NCI-H187 (cell line): ENCODE data around the gene KCTD19.
"Not testable (repeated sequence)": the region's sequence is repeated elsewhere in the genome, so short reads cannot be mapped to it uniquely, and the experiment has no call there.

ENCODE experiments used
- DNase-seq, 2 experiments: peaks; one replicate each; lab custom pipeline; 2025; lab: John Stamatoyannopoulos, UW

KCTD19 gene

DNA sequence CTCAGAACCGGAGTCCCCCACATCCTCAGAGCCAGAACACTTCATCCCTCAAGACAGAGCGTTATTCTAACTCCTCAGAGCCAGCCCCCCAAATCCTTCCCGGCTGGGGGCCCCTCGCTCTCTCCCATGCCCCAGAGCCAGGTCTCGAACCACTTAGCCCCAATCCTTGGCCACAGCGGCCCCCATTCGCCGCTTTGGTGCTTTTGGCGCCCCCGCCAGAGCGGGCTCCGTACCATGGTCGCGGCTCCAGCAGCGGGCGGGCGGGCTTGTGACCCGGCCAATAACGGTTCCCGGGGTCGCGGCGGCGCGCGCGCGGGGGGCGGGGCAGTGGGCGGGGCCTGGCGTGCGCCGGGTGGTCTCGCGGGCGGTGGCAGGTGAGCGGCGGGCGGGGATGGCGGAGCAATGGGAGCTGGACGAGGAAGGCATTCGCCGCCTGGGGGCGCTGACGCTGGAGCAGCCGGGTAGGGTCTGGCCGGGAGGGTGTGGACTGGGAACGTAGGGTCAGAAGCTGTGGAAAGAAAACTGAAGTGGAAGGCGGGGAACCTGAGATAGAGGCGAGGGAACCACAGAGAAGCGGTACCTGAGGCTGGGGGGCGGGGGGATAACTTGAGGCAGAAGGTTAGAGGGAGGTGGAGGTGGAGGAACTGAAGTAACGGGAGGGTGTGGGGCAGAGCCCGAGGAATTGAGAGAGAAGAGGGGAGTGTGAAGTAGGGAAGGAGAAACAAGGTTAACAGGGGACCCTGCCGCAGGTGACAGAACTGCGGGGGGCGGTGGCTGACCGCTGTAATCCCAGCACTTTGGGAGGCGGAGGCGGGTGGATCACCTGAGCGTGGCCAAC lies at the start of gene KCTD19, which contains the start of gene LRRC36:
Gene KCTD19, minus strand, starts transcription at position 270 of the 838 bp plus-strand sequence. Its CDS starts 34 bp downstream, at position 236.
Gene LRRC36, plus strand, starts transcription at position 344 of the 838 bp plus-strand sequence. Its CDS starts 48 bp downstream, at position 392.
- DNase-seq, result peak; percentile 30 to 55

DNA sequence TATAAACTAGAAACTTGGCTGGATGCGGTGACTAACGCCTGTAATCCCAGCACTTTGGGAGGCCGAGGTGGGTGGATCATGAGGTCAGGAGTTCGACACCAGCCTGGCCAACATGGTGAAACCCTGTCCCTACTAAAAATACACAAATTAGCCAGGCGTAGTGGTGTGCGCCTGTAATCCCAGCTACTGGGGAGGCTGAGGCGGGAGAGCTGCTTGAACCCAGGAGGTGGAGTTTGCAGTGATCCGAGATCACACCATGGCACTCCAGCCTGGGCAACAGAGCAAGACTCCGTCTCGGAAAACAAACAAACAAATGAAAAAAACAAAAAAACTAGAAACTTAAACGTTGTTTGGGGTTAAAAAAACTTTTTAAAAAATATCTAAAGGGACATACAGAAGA lies 49.5 kb upstream of the KCTD19 start:
- not testable (repeated sequence) for DNase-seq

DNA sequence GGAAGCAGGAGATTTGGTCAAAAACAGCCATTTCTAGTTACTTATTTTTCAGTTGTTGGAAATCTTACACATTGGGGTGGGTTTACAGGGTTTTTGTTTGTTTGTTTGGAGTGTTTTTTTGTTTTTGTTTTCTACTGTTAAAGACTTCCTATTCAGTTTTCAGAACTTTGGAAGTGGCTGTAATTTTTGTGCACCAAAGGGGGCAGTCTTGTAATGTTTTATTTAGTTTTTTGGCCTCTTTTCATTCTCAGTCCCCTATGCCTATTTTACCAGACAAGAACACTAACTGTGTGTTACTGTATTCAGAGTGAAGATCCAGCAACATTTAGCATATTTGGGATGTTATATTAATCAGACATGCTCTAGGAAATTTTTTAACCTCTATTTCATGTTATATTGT lies 46.1 kb upstream of the KCTD19 start:
- DNase-seq, result no peak

- no peak for DNase-seq
These were observed 44.1 kb upstream of the KCTD19 start for GRCh38 chr16:67370661-67371060.

- DNase-seq, result no peak
These were observed 38.2 kb upstream of the KCTD19 start for GRCh38 chr16:67364600-67365235.

DNA sequence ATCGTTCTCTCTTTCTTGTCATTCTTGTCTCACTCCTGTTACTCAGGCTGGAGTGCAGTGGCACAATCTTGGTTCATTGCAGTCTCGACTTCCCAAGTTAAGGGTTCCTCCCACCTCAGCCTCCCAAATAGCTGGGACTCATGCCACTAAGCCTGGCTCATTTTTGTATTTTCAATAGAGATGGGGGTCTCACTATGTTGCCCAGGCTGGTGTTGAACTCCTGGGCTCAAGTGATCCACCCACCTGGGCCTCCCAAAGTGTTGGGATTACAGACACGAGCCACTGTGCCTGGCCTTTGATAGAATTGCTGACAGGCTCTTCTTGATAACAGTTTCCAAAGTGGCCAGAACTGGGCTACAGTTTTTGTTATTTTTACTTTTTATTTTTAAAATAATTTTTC lies 34.5 kb upstream of the KCTD19 start:
- DNase-seq, result no peak

GRCh38 chr16:67359540-67360269 lies 33.2 kb upstream of the KCTD19 start:
- DNase-seq, result not testable (repeated sequence)

GRCh38 chr16:67357561-67357960 lies 31.0 kb upstream of the KCTD19 start:
- DNase-seq, result peak; percentile 53 to 75

DNA sequence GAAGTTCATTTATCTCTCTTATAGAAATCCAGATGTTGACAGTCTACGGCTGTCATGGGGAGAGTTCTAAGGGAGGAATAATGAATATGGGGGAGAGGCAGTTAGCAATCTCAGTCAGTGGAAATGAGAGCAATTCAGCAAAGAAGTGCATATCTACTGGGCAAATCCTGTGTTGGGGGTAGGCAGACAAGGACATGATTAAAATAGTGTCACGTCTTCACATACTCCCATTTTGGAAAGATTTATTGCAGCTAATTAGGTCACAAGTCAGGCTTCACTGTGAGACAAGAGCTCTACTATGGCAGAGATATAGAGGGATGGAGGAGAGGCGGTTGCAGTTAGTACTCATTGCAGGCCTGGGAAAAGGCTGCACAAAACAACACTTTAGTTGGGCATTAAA lies 29.9 kb upstream of the KCTD19 start:
- peak; percentile 31 to 50 for DNase-seq

- DNase-seq, result not testable (repeated sequence)
These were observed 25.9 kb upstream of the KCTD19 start for GRCh38 chr16:67352463-67352862.

DNA sequence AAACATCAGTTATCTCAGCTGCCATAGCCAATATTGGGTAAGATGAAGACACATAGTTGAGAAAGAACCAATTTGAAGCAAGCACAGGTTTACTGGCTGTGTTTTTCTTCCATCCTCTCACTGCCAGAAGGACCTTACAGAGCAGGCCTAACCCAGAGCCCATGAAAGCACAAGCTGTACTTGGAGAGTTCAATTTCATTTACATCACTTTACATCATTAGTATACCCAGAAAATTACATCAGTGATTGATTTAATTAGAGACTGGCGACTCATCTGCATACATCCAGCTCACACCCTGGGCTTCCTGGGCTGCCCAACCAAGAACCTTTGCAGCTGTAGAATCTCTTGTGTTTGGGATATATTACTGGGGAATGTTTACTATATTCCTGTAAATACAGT lies 23.8 kb upstream of the KCTD19 start:
- no peak for DNase-seq

- DNase-seq, result no peak
These were observed 22.6 kb upstream of the KCTD19 start for GRCh38 chr16:67349172-67349571.

GRCh38 chr16:67346341-67346740 lies 19.8 kb upstream of the KCTD19 start:
- DNase-seq, result no peak

- DNase-seq, result no peak
These were observed 18.9 kb upstream of the KCTD19 start for GRCh38 chr16:67345401-67345800.

DNA sequence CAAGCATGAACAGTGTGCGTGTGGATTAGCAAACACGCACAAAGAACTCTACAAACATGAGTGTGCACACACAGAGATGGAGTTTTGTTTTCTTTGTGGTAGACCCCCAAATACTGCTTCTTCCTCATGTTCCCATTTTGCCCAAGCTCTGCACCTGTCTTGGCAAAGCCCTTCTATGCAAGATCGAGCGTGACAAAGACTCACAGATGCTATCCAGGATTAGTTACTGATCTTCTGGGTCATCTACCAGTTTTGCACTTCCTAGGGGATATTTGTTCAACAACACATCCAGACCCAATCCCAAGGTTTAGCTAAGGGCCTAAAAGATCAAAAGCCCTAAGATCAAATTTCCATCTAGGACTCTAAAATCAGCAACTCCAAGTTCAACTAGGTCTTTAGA lies 16.1 kb upstream of the KCTD19 start:
- no peak for DNase-seq

DNA sequence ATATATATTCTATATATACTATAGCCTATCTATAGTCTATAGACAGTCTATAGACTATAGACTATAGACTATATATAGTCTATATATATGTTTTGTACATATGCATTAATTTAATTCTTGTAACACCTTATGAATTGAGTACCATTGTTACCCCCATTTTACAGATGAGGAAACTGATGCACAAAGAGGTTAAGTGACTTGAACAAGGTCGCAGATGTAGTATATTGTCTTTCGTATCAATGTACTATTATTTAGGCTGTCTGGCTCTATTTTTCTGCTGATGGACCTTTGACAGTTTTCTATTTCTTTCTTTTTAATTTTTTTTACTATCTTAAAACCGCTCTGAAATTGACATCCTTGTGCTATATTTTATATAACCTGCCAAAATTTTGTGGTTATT lies 14.7 kb upstream of the KCTD19 start:
- no peak for DNase-seq

GRCh38 chr16:67339453-67339852 lies 12.9 kb upstream of the KCTD19 start:
- DNase-seq, result no peak

DNA sequence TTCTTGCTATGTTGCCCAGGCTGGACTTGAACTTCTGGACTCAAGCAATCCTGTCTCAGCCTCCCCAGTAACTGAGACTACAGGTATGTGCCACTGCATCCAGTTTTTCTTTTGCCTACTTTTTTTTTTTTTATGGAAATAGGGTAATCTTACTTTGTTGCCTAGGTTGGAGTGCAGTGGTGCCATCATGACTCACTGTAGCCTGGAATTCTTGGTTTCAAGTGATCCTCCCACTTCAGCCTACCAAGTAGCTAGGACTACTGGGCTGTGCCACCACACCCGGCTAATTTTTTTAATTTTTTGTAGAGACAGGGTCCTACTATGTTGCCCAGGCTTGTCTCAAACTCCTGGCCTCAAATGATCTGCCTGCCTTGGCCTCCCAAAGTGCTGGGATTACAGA lies 10.1 kb upstream of the KCTD19 start:
- no peak for DNase-seq

DNA sequence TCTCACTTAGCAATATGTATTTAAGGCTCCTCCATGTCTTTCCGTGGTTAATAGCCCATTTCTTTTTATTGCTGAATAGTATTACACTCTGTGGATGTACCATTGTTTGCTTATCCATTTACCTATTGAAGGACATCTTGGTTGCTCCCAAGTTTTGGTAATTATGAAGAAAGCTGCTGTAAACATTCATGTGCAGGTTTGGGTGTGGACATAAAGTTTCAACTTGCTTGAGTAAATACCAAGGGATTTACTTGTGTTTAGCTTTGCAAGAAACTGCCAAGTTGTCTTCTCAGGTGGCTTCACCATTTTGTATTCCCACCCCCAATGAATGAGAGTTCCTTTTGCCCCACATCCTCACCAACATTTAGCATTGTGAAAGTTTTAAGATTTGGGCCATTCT lies 9.6 kb upstream of the KCTD19 start:
- DNase-seq, result no peak

DNA sequence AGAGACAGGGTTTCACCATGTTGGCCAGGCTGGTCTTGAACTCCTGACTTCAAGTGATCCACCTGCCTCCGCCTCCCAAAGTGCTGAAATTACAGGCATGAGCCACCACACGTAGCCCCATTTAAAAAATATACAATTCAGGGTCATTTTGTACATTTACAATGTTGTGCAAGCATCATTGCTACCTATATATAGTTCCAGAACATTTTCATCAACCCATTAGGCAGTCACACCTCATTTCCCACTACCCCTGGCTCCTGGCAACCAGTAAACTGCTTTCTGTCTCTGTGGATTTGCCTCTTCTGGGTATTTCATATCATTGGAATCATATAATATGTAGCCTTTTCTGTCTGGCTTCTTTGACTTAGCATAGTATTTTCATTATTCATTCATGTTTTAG lies 6.8 kb upstream of the KCTD19 start:
- DNase-seq, result no peak

DNA sequence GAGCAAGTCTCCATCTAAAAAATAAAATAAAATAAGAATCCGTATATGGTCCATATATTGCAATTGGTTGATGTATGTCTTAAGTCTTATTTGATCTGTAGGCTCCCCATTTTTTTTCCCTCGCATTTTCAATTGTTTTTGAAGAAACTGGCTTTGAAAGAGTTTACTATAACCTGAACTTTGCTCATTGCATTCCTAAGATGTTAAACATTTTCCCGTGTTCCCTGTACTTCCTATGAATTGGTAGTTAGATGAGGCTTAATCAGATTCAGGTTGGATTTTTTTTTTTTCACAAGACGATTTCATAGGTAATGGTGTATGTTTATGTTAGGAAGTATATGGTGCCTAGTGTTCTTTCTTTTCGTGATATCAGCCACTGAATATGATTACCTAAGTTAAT lies 3.4 kb upstream of the KCTD19 start:
- no peak for DNase-seq

DNA sequence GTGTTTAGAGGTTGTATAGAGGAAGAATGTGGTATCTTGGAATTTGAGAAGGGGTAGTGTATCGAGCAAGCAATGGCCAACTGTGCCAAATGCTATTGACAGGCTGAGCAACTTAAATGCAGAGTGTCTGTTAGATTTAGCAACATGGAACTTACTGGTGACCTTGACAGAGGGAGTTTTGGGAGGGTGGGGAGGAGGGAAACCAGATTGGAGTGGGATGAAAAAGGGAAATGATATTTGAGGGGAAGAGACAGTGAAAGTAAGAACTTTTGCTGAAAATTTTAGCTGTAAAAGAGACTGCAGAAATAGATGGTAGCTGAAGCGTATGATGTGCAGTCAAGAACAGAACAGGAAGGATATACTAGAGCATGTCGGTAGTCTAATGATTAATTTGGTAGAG lies 1.2 kb upstream of the KCTD19 start:
- no peak for DNase-seq

DNA sequence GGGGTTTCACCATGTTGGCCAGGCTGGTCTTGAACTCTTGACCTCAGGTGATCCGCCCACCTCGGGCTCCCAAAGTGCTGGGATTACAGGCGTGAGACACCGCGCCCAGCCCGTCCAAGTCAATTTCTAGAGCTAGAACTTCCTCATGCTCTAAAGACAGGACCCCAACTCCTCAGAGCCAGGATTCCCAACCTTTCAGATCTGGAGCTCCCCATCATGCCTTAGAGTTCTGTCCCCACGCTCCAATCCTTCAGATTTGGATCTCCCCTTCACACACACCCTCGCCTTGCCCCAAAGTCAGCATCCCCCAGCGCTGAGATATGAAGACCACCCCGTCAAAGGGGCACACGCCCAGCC lies 448 bp downstream of the KCTD19 start:
- no peak for DNase-seq
